Caco-2 (cell line): ENCODE measurements around the gene SAMD4A. TPM values are rescaled to one million over a fixed set of nuclear protein-coding genes. Genes with fewer than 3 reads are reported as not detected.

ENCODE experiments used
- BruUV-seq: library from RNA; stranded (reverse); fragments of 400-500 nt; replicated peaks from 2 replicates; lab custom pipeline; 2021; lab: Mats Ljungman, UMichigan
- CTCF ChIA-PET: fragments of 300-600 bp; sonication (Branson Sonifier 250); formaldehyde crosslinking; loops from one replicate; lab custom pipeline; 2022; ENCODE audit warnings: antibody characterized with exemption; lab: Charles Lee
- POLR2A ChIA-PET: fragments of 300-600 bp; sonication (Branson Sonifier 250); formaldehyde crosslinking; loops from one replicate; lab custom pipeline; 2022; ENCODE audit warnings: antibody characterized with exemption; lab: Charles Lee
- DNase-seq, 2 experiments: peaks; one replicate each; pipeline versions ENCODE4 v3.0.0 to v3.0.0-alpha.2; 2020 to 2022
- H3K27me3 ChIP-seq: replicated peaks from 2 replicates; pipeline ENCODE4 v1.6.0; 2011; ENCODE audit warnings: low read length; ENCODE audit not compliant: control insufficient read depth, insufficient read depth
- H3K36me3 ChIP-seq: 2 replicates; pipeline ENCODE4 v1.5.1; 2011; ENCODE audit warnings: low read length; ENCODE audit not compliant: control insufficient read depth, insufficient read depth
- H3K4me1 ChIP-seq: fragments of 250-450 bp; sonication (Bioruptor Pico); 2 replicates; pipeline ENCODE4 v1.5.1; 2020; ENCODE audit warnings: mild to moderate bottlenecking
- H3K4me3 ChIP-seq: 2 replicates; pipeline ENCODE4 v1.5.1; 2011; ENCODE audit warnings: low read depth, mild to moderate bottlenecking, control low read depth, low read length
- H3K9me3 ChIP-seq: fragments of 250-450 bp; sonication (Bioruptor Pico); 2 replicates; pipeline ENCODE4 v1.5.1; 2020; ENCODE audit warnings: mild to moderate bottlenecking, moderate library complexity
- H3K27ac Mint-ChIP-seq: one replicate; pipeline ENCODE4 v1.8.0; 2022; ENCODE audit warnings: mixed read lengths; ENCODE audit not compliant: unreplicated experiment
- H3K27me3 Mint-ChIP-seq: one replicate; pipeline ENCODE4 v1.8.0; 2022; ENCODE audit warnings: mixed read lengths; ENCODE audit not compliant: insufficient read depth, unreplicated experiment
- H3K36me3 Mint-ChIP-seq: one replicate; pipeline ENCODE4 v1.8.0; 2022; ENCODE audit warnings: mild to moderate bottlenecking, mixed read lengths; ENCODE audit not compliant: insufficient read depth, unreplicated experiment
- H3K4me1 Mint-ChIP-seq: one replicate; pipeline ENCODE4 v1.8.0; 2022; ENCODE audit warnings: low read depth, mixed read lengths; ENCODE audit not compliant: unreplicated experiment
- H3K4me3 Mint-ChIP-seq: one replicate; pipeline ENCODE4 v1.8.0; 2022; ENCODE audit warnings: mild to moderate bottlenecking, moderate library complexity, mixed read lengths; ENCODE audit not compliant: unreplicated experiment
- H3K9me3 Mint-ChIP-seq: one replicate; pipeline ENCODE4 v1.8.0; 2022; ENCODE audit warnings: mixed read lengths; ENCODE audit not compliant: unreplicated experiment
- CTCF ChIP-seq, 2 experiments: fragments of 200-600 bp in 1 of 2; IDR thresholded peaks; 1 replicate in 1 of 2; 2 replicates in 1 of 2; pipeline versions ENCODE4 v1.5.1 to v1.8.0; 2011 to 2022; ENCODE audit warnings: antibody characterized with exemption in 1 of 2, control low read depth in 1 of 2, inconsistent platforms in 1 of 2, low read depth in 1 of 2, low read length in 1 of 2, mild to moderate bottlenecking in 1 of 2, moderate library complexity in 1 of 2; ENCODE audit not compliant: insufficient read depth in 1 of 2, severe bottlenecking in 1 of 2, unreplicated experiment in 1 of 2
- intact Hi-C: fragments of 100-400 bp; cut with micrococcal nuclease; formaldehyde crosslinking; loops from one replicate; pipeline ENCODE4 v1.10.0; 2022; ENCODE audit not compliant: unreplicated experiment
- total RNA-seq: library from RNA; stranded (reverse); gene quantifications from 2 replicates; pipeline ENCODE4 v1.2.3, GENCODE V29; 2022

The SAMD4A gene
- total RNA-seq, 1 experiment from 2014 or later, result 60.8 TPM

DNA sequence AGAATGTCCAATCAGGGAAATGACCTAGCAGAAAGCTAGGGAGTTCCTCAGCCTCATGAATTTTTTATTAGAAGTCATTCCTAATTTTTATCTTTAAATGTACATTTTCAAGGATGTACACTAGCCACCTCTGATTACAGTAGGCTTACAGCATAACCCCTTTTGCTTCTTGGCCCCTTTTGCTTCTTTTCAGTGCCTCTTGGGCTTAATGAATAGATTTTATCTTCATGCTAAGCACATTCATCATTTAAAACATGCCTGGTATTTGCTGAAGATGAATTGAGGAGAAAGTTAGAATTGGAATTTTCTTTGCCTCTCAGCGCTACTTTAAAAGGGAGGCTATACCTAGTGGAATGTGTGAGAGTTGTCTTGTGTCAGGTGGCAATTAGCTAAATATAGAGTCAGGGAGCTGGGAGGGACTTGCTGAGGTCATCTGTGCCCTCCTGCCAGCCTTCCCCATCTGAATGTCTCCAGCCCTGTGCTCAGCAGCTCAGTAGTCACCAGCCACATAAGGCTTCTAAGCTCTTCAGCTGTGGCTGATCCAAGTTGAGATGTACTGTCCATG is 132.1 kb downstream of the SAMD4A start:
- H3K36me3 Mint-ChIP-seq, result peaks cover 40% of the 10 kb centered on the region
- no peak for TF ChIP-seq CTCF (IDR thresholded peaks at IDR 0.05; ENCODE audit: insufficient read depth in 1 of 2, low read depth in 1 of 2, low read length in 1 of 2, severe bottlenecking in 1 of 2, unreplicated experiment in 1 of 2)
- DNase-seq, result no peak
- Histone ChIP-seq H3K27me3 (no peaks in the 10 kb centered on the region), H3K4me3 (no peak overlapping the region), H3K36me3 (no peaks in the 10 kb centered on the region), H3K4me1 (peaks cover 13% of the 10 kb centered on the region), H3K9me3 (no peaks in the 10 kb centered on the region)
- no TSS peak for BruUV-seq
- intact Hi-C loops, result no loop called here
- CTCF ChIA-PET, result no interaction called here
- peaks cover 6% of the 10 kb centered on the region for H3K9me3 Mint-ChIP-seq
- peaks cover 28% of the 10 kb centered on the region for H3K4me1 Mint-ChIP-seq
- H3K4me3 Mint-ChIP-seq, result no peak overlapping the region
- POLR2A ChIA-PET, result interaction anchor here (0.5 to 0.7 kb wide), 2 partner anchors 142 to 151 kb away, joined by 4 to 6 read pairs; no protein-coding TSS in a partner anchor
- H3K27me3 Mint-ChIP-seq, result no peaks in the 10 kb centered on the region
- no peak overlapping the region for H3K27ac Mint-ChIP-seq

DNA sequence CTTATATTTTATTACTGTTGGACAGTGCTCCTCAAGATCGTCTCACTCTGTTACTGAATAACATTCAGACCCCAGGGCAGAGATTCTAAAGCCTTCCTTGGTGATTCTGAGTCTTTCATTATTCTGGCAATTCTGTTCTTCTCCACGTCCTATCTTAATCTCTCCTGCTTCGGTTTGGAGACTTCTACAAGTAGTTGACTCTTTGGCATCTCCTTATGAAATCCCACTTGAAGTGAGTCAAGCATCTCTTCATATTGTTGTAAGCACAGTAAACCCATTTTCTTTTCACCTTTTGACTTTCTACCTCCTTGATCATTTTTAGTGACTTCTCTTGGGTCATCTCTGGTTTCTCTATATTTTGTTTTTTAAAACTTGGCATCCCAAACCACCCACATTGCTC is 132.8 kb downstream of the SAMD4A start:
- no peak for TF ChIP-seq CTCF (IDR thresholded peaks at IDR 0.05; ENCODE audit: insufficient read depth in 1 of 2, low read depth in 1 of 2, low read length in 1 of 2, severe bottlenecking in 1 of 2, unreplicated experiment in 1 of 2)
- Histone ChIP-seq H3K36me3 (no peaks in the 10 kb centered on the region), H3K9me3 (no peaks in the 10 kb centered on the region), H3K27me3 (no peaks in the 10 kb centered on the region), H3K4me1 (peaks cover 13% of the 10 kb centered on the region), H3K4me3 (no peak overlapping the region)
- Mint-ChIP-seq H3K36me3 (peaks cover 35% of the 10 kb centered on the region), H3K4me1 (peaks cover 23% of the 10 kb centered on the region), H3K9me3 (no peaks in the 10 kb centered on the region), H3K27me3 (no peaks in the 10 kb centered on the region), H3K27ac (no peak overlapping the region), H3K4me3 (no peak overlapping the region)
- intact Hi-C loops, result no loop called here
- CTCF ChIA-PET, result no interaction called here
- DNase-seq, result no peak
- POLR2A ChIA-PET, result interaction anchor here (0.5 kb wide), 1 partner anchor 143 kb away, joined by 6 read pairs; no protein-coding TSS in a partner anchor
- BruUV-seq, result no TSS peak

GRCh38 chr14:54700717-54701116 is 133.8 kb downstream of the SAMD4A start:
- Mint-ChIP-seq H3K27me3 (no peaks in the 10 kb centered on the region), H3K27ac (peak overlapping the region; percentile 54)

More at GRCh38 chr14:54700717-54701116, 133.8 kb downstream of the SAMD4A start:
- Histone ChIP-seq H3K36me3 (no peaks in the 10 kb centered on the region), H3K27me3 (no peaks in the 10 kb centered on the region), H3K9me3 (no peaks in the 10 kb centered on the region), H3K4me3 (no peak overlapping the region), H3K4me1 (peaks cover 13% of the 10 kb centered on the region)
- H3K4me3 Mint-ChIP-seq, result no peak overlapping the region
- no peak for TF ChIP-seq CTCF (IDR thresholded peaks at IDR 0.05; ENCODE audit: insufficient read depth in 1 of 2, low read depth in 1 of 2, low read length in 1 of 2, severe bottlenecking in 1 of 2, unreplicated experiment in 1 of 2)
- DNase-seq, result no peak
- no TSS peak for BruUV-seq
- POLR2A ChIA-PET, result interaction anchor here (0.6 kb wide), 1 partner anchor 135 kb away, joined by 3 read pairs; no protein-coding TSS in a partner anchor
- H3K9me3 Mint-ChIP-seq, result no peaks in the 10 kb centered on the region
- peaks cover 35% of the 10 kb centered on the region for H3K36me3 Mint-ChIP-seq
- H3K4me1 Mint-ChIP-seq, result peaks cover 23% of the 10 kb centered on the region
- intact Hi-C loops, result no loop called here
- CTCF ChIA-PET, result no interaction called here
